ENCODE measurements around the gene ENTPD1.
"Not testable (repeated sequence)": the region's sequence is repeated elsewhere in the genome, so short reads cannot be mapped to it uniquely, and the experiment has no call there.

The ENTPD1 gene, protein sequence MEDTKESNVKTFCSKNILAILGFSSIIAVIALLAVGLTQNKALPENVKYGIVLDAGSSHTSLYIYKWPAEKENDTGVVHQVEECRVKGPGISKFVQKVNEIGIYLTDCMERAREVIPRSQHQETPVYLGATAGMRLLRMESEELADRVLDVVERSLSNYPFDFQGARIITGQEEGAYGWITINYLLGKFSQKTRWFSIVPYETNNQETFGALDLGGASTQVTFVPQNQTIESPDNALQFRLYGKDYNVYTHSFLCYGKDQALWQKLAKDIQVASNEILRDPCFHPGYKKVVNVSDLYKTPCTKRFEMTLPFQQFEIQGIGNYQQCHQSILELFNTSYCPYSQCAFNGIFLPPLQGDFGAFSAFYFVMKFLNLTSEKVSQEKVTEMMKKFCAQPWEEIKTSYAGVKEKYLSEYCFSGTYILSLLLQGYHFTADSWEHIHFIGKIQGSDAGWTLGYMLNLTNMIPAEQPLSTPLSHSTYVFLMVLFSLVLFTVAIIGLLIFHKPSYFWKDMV
- long read RNA-seq, donor 1, partial matches to known transcripts, result 0 of 3 reads
- long read RNA-seq, donor 1, other reads (novel, unspliced or antisense), result 0 of 3 reads
- long read RNA-seq, donor 2, partial matches to known transcripts, result 0 of 2 reads
- long read RNA-seq, donor 2, other reads (novel, unspliced or antisense), result 0 of 2 reads
- long read RNA-seq, donor 3, partial matches to known transcripts, result 0 of 3 reads
- long read RNA-seq, donor 3, other reads (novel, unspliced or antisense), result 0 of 3 reads
- long read RNA-seq, donor 4, partial matches to known transcripts, result 0 of 1 reads
- long read RNA-seq, donor 4, other reads (novel, unspliced or antisense), result 0 of 1 reads
- long read RNA-seq, donor 5, partial matches to known transcripts, result 0 of 2 reads
- long read RNA-seq, donor 5, other reads (novel, unspliced or antisense), result 0 of 2 reads
- long read RNA-seq, donor 6, partial matches to known transcripts, result 0 of 1 reads
- long read RNA-seq, donor 6, other reads (novel, unspliced or antisense), result 0 of 1 reads
- long read RNA-seq, donor 7, transcript ENTPD1-201 (10 exons, 2,035 nt), result major isoform, 6 of 6 reads
- long read RNA-seq, donor 7, partial matches to known transcripts, result 0 of 6 reads
- long read RNA-seq, donor 7, other reads (novel, unspliced or antisense), result 0 of 6 reads
- long read RNA-seq, donor 8, partial matches to known transcripts, result 0 of 2 reads
- long read RNA-seq, donor 8, other reads (novel, unspliced or antisense), result 0 of 2 reads

DNA sequence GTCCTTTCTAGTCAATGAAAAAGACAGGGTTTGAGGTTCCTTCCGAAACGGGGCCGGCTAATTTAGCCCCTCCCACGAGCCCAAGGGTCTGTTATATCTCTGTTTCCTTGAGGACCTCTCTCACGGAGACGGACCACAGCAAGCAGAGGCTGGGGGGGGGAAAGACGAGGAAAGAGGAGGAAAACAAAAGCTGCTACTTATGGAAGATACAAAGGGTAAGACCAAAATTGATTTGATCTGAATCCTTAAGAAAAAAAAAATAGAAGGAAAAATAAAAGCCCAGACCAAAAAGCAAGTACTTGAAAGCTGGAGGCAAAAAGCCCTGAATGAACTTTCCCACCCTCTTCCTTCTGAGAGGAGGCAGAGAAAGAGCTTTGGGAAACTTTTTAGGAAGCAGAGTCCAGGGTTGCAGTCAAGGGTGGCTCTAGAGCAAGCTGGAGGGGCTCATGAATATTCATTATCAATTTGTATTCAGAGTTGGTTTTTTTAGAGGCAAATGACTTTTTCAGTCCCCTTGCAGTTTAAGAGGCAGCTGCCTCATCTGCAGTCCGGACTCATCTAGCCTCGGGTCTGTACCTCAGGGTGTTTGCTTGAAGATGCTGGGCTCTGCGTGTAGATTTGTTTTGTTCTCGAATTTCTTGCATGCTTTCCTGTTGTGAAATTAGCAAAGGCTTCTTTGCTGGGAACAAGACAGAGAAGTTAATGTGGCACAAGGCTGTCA, at the start of gene ENTPD1:
Gene ENTPD1 (plus strand): TSS at position 123 of the 721 bp plus-strand sequence. CDS start 77 bp downstream, at position 200.
- peak; percentile 31 for DNase-seq

DNA sequence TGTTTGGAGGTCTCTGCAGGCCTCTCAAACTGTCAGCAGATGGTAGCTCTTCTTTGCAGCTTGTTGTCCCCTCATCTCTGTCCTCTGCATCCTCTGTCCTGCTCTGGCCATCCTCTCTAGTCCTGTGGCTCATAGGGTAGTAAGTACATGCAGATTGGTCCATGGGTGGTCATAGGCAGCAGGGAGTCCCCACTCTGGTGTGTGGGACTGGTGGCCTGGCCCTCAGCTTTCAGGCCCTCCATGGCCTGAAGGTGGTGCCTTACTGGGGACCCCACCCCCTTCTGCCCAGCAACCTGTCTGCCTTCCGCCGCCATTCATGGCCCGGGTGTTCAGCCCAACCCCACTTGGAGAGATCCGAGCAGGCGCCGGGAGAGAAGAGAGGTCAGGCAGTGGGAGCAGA, 49.4 kb upstream of the ENTPD1 start:
- no peak for DNase-seq

- no peak for DNase-seq
Measured at GRCh38 chr10:95706990-95707389, 49.0 kb upstream of the ENTPD1 start.

DNA sequence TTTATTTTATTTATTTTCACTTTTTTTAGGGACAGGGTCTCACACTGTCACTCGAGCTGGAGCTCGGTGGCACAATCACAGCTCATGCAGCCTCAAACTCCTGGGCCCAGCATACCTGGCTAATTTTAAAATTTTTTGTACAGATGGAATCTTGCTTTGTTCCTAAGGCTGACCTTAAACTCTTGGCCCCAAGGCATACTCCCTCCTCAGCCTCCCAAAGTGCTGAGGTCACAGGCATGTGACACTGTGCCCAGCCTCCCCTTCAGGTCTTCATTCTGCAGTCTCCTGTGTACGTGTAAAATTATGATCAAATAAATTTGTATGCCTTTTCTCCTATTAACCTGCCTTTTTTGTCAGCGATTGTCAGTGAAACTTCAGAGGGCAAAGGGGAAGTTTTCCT, 44.5 kb upstream of the ENTPD1 start:
- DNase-seq, result no peak

DNA sequence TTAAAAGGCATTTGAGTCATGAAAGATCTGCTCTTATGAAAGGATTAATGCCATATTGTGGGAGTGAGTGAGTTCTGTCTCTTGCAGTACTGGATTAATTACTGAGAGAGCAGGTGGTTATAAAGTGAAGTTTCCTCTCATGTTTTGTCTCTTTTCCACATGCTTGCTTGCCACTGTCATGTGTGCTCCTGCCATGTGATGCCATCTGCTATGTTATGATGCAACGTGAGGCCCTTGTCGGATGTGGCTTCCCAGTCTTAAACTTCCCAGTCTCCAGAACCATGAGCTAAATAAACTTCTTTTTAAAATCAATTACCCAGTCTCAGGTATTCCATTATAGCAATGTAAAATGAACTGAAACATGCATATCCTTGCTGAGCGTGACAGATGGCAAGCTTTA, 39.5 kb upstream of the ENTPD1 start:
- DNase-seq, result no peak

DNA sequence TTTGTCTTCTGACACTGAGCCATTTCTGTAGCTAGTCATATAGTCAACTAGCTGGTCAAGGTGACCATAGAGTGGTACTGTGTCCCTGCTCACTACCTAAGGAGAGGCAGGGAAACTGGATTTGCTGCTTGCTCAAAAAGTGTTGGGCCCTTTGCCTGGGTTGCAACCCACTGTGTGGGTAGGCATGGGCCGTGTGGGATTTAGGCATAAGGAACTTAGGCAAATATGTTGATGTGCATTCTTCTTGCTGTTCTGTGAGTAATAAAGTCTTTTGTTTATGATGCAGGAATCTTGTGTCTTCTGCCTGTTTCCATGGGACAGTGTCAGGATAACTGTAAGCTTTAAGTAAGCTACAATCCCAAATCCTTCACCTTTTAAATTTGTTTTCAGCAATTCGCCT, 39.1 kb upstream of the ENTPD1 start:
- no peak for DNase-seq

- not testable (repeated sequence) for DNase-seq
Measured at GRCh38 chr10:95720745-95721144, 35.2 kb upstream of the ENTPD1 start.

GRCh38 chr10:95722496-95722895, 33.5 kb upstream of the ENTPD1 start:
- not testable (repeated sequence) for DNase-seq

DNA sequence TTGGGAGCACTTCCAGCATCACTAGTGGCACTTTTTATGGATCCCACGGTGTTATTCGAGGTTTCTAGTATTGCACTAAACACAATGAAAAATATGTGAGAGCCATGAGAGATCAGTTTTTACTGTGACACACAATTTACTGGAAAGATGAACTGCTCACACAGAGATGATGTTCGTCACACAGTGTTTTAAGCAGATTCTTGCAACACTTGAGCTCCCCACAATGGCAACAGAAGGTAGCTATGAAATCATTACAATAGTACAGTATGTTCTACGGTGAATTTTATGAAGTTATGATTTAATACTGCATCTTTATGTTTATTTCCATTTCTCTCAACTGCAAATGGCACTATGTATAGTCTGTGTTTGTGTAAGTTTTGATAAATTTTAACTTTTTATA, 27.4 kb upstream of the ENTPD1 start:
- DNase-seq, result no peak

DNA sequence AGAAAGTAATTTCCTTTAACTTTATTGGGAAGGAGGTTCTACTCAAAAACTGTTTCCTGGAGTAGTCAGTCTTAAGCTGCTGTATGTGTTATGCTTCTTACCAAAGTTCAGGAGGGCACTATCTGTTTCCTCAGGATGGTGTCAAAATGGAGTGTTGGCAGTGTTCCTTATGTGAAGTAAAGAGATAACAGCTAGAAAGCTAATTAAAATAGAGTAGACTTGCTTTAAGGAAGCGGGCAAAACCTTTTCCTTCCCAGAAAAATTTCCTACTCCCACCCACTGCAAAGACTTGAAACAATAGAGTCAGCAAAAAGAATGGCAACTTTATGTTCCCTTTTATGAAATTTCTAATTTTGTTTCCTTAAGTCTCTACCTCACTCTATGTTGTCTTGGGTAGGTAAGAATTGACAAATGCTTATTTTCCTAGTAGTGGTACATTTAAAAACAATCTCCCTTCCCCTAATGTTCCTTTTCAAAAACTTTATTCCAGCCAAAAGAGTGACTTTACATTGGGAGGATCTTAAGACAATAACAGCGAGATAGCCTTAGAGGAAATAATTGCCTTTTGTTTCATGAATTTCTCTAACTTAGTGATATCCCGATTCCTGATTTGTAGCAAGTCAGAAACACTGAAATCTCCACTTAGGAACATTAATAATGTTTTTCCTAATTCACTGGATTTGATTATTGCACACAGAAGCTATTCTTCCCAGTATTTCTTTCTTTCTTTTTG, 26.5 kb upstream of the ENTPD1 start:
- DNase-seq, result no peak

DNA sequence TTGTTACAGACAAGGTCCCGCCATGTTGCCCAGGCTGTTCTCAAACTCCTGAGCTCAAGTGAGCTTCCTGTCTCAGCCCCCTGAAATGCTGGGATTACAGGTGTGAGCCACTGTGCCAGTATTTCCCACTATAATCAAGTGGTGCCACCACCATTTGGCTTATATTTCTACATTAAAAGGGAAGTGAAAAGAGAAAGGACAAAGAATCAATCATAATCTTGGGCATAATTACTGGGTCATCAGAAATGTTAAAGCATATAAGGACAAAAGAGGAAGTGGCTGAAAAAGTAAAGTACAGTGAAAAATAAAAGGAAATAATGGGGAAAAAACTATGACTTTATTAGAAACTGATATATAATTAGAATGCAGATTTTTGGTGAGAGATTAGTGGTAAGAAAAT, 25.7 kb upstream of the ENTPD1 start:
- no peak for DNase-seq

GRCh38 chr10:95732907-95733306, 23.1 kb upstream of the ENTPD1 start:
- DNase-seq, result not testable (repeated sequence)

- DNase-seq, result no peak
Measured at GRCh38 chr10:95739056-95739455, 16.9 kb upstream of the ENTPD1 start.

DNA sequence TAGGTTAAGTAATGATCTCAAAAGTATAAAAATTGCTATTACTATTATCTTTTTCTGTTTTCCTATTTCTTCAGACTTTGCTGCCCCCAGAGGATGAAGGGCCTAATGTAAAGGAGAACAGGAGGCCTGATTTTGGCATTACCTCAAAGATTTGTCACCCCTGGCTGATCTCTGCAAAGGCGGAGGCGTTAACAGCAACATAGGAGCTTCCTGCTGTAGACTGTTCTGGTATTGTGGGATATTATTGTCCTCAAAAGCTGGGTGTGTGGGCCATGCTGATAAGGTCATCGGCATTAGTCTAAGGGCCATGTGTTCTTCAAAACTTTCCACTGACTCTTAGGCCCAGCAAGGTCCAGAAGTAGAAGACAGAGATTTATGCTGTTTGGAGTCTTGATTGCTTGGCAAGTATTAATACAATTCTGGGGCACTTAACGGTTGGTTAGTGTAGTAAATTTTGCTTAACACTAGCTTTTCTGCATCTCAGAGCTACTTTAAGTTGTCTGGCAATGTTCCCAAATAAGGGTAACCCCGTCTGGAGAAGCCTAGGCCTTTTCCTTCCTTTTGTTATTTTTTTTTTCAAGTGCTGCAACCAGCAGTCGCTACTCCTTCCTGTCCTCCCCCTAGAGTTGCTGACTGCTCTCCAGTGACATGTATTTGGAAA, 14.0 kb upstream of the ENTPD1 start:
- DNase-seq, result peak; percentile 34

DNA sequence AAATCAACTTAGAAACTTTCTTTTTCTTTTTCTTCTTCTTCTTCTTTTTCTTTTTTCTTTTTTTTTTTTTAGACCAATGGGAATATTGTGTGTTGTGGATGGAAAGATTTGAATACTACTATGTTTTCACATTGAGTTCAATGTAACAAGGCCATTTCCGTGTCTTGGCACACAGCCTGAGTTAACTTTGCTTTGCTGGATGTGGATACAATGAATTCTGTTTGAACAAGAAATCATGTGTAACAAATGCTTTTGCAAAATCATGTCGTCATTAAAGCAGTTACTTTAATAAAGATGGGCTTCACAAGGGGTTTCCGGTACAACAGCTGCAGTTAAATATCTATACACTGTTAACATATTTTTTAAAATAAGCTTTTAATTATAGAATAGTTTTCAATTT, 13.5 kb upstream of the ENTPD1 start:
- DNase-seq, result no peak

- DNase-seq, result no peak
Measured at GRCh38 chr10:95742962-95743535, 12.9 kb upstream of the ENTPD1 start.

- no peak for DNase-seq
Measured at GRCh38 chr10:95745501-95745900, 10.5 kb upstream of the ENTPD1 start.

DNA sequence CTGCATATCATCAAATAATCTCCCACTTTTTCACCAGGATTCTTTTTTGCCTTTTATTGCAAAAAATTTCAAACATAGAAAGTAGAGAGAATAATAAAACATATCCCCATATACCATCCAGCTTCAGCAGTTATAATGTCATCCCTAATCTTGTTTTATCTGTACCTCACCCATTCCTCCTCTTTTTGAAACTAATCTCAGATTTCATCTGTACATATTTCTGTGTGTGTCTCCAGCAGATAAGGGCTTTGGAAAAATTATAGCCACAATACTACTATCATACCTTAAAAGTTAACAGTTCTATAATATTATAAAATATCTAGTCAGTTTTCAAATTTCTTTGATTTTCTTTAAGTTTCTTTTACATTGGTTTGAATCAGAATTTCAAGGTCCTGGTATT, 7.6 kb upstream of the ENTPD1 start:
- DNase-seq, result no peak

- DNase-seq, result no peak
Measured at GRCh38 chr10:95755511-95756004, 405 bp upstream of the ENTPD1 start.

Data from right kidney (tissue), 9 donors.